Stimulated activated CD4-positive, alpha-beta T cell treated with anti-CD3 and anti-CD28 coated beads, Interleukin-2, amount 100 ng/mL, for 24 hours (primary cell): ENCODE results near the gene LRP1B.
"Not testable (repeated sequence)": the region's sequence is repeated elsewhere in the genome, so short reads cannot be mapped to it uniquely, and the experiment has no call there.

ENCODE experiments used
- DNase-seq, 2 donors: peaks; one replicate each; pipeline ENCODE4 v3.0.0-alpha.2; 2020

LRP1B gene

DNA sequence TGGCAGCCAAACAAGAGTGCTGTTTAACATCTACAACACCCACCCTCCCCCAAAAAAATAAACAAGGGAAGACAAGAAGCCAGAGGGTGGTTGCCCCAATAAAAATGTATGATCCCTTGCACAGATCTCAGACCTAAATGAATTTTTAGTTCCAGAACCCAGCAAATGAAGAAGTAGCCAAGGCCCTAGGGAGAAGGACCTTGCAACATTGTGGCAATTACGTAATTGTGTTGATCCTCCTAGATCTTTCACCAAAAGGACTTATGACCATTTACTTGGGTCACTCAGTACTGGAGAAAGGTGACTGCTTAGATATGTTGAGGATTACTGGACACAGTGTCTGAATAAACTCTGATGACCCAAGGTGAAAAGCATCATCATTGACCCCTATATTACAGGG, 1393.8 kb downstream of the LRP1B start:
- DNase-seq = no peak

- DNase-seq = no peak
Observed at GRCh38 chr2:140734992-140735391, 1395.8 kb downstream of the LRP1B start.

GRCh38 chr2:140718999-140719398, 1411.8 kb downstream of the LRP1B start:
- DNase-seq = no peak

- DNase-seq = no peak
Observed at GRCh38 chr2:140717481-140717880, 1413.3 kb downstream of the LRP1B start.

DNA sequence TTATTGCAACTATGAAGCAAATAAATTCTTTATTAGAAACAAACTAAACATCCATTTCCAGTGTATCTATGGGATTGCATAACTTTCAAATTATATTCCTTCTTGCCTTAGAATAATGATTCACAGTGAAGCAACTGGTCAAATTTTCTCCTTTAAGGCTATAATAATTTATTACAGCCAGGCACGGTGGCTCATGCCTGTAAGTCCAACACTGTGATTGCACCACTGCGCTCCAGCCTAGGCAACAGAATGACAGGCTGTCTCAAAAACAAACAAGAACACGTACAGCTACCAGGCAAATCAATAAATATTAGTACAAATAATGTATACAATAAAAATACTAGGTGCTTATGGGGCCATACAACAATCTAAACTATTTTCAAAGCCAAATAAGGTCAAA, 1416.2 kb downstream of the LRP1B start:
- DNase-seq = no peak

DNA sequence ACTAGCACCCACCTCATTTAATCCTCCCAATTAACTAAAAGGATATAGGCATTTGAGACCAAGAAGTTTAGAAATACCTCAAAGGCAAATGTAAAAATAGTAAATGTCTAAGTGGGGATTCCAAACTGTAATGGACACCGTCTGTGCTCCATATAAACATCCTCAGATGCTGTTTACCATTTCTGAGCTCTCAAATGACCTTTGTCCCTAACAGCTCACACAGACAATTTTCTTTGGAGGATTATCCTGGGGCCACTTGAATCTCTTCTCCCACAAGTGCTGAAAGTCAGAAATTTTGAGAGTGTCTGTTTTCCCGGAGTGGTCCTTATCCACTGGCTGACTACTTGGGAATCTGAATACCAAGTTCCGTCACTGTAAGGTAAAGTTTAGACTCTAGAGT, 1418.9 kb downstream of the LRP1B start:
- DNase-seq = no peak

DNA sequence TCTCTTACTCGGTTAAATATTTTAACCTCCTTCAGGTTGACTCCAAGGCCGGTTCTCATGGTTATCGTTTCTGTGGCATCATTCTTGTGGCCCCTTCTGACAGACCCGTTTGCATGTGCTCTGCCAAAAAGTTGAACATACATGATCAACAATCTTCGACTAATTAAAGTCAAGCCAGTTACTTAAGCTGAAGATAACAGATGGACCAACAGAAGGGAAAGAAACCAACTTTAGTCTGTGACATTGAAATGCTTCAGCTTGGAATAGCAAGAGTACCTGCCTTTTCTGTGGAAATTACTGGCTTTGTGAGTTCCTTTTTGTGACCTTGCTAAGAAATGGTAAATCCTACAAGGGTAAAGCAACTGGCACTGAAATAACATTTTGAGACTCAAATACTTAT, 1429.1 kb downstream of the LRP1B start:
- DNase-seq = no peak

DNA sequence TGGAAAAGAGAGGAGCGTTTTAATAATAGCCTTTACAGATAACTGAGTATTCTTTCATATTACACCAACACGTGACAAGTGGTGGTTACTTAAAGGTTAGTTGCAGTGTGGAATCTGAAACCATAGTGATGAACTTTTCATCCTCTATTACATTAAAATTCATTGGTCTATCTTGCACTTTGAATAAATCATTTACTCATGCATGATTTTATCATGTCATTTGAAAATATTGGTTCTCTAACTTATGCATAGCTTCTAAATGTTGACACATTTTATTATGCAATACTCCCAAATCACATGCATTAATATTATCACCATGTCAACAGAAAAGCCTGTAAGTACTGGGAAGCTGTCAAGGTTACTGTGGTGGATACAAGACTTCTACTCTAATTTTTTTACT, 1432.2 kb downstream of the LRP1B start:
- no peak for DNase-seq

- no peak for DNase-seq
Observed at GRCh38 chr2:140696449-140696848, 1434.4 kb downstream of the LRP1B start.

- DNase-seq = no peak
Observed at GRCh38 chr2:140695155-140695554, 1435.7 kb downstream of the LRP1B start.

GRCh38 chr2:140687825-140688224, 1443.0 kb downstream of the LRP1B start:
- no peak for DNase-seq

GRCh38 chr2:140683658-140684057, 1447.2 kb downstream of the LRP1B start:
- DNase-seq = no peak

- no peak for DNase-seq
Observed at GRCh38 chr2:140680862-140681261, 1450.0 kb downstream of the LRP1B start.

DNA sequence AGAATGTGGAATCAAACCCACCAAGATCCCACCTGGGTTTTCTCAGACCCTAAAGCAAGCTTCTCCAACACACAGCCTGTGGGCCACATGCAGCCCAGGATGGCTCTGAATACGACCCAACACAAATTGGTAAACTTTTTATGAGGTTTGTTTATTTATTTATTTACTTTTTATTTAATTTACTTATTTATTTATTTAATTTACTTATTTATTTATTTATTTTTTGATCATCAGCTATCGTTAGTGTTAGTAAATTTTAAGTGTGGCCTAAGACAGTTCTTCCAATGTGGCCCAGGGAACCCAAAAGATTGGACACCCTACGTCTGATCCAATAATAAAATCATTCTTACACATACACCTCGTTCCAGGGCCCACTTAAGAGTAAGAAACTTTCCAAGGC, 1451.1 kb downstream of the LRP1B start:
- DNase-seq = no peak

GRCh38 chr2:140669911-140670310, 1460.9 kb downstream of the LRP1B start:
- DNase-seq = no peak

DNA sequence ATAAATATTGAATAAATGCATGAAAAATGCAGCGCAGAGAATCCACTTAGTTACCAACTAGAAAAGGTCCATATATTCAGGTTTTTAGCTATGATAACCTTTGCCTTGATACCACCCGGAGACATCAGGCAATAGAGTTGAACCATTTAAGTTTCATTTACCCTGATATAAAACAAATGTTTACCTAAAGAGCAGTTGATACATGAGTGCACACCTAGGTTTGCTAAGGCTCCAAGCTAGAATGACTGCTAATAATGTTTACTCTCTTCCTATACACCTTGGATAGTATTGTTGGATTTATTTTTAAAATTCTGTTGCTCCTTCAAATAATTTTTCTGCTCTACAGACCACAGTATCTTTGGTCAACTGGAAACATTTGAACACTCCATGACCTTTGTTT, 1463.6 kb downstream of the LRP1B start:
- no peak for DNase-seq

- DNase-seq = no peak
Observed at GRCh38 chr2:140662504-140662903, 1468.3 kb downstream of the LRP1B start.

- no peak for DNase-seq
Observed at GRCh38 chr2:140658760-140659692, 1471.8 kb downstream of the LRP1B start.

- no peak for DNase-seq
Observed at GRCh38 chr2:140657657-140658056, 1473.2 kb downstream of the LRP1B start.

DNA sequence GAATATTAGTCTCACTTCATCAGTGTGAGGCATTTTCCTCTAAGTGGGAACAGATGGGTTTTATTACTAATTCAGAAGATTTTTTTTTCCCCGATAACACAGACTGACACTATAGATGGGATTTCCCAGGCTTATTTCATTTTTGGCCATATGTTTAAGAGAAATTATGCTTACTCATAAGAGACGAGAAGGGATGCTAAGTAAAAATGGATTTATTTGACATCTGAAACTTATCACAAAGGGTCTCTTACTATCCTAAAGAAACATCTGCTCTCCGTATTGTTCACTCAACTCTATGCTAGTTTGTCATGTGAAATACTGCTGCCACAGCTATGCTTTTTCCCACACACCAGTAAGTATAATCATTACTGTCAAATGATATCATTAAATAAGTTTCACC, 1476.3 kb downstream of the LRP1B start:
- no peak for DNase-seq

DNA sequence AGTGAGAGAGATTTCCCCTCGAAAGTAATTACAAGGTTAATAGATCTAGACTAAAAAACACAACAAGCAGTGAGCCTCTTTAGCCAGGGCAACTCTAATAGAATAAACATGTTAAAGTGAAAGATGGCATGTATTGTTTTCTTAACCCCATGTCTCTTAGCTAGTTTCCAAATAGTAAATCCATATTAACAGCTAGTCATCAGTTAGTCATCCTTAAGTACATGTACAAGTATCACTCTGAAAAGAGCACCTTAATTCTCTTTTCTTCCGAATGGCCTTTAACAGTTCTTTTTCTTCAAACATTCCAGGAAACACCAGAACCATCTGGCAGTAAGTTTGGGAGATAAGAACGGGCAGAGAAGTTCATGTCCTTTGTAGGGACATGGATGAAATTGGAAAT, 1480.0 kb downstream of the LRP1B start:
- DNase-seq = no peak

DNA sequence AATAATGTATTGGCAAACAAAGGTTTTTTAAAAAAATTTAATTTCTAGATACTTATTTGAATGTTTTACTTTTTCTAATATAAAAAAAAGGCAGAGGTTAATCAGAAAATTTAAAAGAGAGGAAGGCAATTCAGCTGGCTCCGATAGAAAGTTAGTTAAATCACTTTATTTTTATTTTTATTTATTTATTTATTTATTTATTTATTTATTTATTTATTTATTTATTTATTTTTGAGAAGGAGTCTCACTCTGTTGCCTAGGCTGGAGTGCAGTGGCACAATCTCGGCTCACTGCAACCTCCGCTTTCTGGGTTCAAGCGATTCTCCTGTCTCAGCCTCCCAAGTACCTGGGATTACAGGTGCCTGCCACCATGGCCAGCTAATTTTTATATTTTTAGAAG, 1480.7 kb downstream of the LRP1B start:
- DNase-seq = not testable (repeated sequence)

GRCh38 chr2:140648393-140648792, 1482.4 kb downstream of the LRP1B start:
- no peak for DNase-seq

GRCh38 chr2:140643761-140644187, 1487.0 kb downstream of the LRP1B start:
- no peak for DNase-seq

- DNase-seq = no peak
Observed at GRCh38 chr2:140641163-140641562, 1489.7 kb downstream of the LRP1B start.
